Measurements from ENCODE around the gene DDX50.
"Not testable (repeated sequence)": the region's sequence is repeated elsewhere in the genome, so short reads cannot be mapped to it uniquely, and the experiment has no call there.

DDX50 gene

DNA sequence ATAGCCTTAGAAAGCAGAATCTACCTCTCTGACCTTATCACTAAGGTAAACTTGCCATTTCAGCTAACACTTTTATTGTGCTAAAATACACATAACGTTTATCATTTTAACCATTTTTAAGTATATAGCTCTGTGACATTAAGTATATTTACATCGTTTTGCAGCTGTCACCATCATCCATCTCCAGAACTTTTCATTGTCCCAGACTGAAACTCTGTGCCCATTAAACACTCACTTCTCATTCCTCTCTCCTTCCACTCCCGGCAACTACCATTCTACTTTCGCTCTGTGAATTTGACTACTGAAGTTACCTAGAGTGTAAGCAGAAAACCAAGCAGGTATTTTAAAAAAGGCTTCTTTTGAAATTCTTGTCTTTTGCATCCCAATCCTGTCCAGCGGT, 1.3 kb downstream of the DDX50 start:
- no peak for DNase-seq

DNA sequence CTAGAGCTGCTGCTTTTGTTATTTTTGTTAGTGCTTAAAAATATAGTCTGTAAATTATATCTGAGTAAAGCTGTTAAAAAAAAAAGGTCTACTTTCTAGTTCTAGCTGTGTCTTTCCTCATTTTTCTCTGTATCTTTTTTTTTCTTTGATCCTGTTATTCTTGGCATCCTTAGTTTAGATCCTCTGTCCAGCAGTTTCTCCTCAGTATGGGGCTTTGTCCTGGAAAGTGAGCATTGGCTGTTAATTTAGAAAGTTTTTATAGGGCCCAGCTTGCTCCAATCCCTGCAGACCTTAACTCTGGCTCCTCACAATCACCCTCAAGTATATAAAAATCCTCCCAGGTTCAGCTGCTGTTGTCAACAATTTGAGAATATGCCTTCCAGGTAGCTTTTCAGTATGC, 23.5 kb downstream of the DDX50 start:
- no peak for DNase-seq

DNA sequence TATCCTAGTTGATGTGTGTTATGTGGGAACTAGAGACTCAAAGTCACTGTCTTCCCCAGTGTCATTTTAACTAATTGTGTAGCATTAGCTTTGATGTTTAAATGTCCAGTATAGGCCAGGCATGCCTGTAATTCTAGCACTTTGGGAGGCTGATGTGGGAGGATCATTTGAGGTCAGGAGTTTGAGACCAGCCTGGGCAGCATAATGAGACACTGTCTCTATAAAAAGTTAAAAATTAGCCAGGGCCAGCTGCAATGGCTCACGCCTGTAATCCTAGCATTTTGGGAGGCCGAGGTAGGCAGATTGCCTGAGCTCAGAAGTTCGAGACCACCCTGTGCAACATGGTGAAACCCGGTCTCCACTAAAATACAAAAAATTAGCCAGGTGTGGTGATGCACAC, 24.4 kb downstream of the DDX50 start:
- DNase-seq, result no peak

DNA sequence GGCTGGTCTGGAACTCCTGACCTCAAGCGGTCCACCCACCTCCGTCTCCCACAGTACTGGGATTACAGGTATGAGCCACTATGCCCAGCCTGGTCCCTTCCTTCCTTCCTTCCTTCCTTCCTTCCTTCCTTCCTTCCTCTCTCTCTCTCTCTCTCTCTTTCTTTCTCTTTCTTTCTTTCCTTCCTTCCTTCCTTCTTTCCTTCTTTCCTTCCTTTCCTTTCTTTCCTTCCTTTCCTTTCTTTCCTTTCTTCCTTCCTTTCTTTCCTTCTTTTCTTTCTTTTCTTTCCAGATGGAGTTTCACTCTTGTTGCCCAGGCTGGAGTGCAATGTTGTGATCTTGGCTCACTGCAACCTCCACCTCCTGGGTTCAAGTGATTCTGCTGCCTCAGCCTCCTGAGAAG, 28.0 kb downstream of the DDX50 start:
- not testable (repeated sequence) for DNase-seq

DNA sequence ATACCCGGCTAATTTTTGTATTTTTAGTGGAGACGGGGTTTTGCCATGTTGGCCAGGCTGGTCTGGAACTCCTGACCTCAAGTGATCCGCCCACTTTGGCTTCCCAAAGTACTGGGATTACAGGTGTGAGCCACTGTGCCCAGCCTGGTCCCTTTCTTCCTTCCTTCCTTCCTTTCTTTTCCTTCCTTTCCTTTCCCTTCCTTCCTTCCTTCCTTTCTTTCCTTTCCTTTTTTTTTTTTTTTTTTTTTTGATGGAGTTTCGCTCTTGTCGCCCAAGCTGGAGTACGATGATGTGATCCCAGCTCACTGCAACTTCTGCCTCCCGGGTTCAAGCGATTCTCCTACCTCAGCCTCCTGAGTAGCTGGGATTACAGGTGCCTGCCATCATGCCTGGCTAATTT, 28.8 kb downstream of the DDX50 start:
- not testable (repeated sequence) for DNase-seq

DNA sequence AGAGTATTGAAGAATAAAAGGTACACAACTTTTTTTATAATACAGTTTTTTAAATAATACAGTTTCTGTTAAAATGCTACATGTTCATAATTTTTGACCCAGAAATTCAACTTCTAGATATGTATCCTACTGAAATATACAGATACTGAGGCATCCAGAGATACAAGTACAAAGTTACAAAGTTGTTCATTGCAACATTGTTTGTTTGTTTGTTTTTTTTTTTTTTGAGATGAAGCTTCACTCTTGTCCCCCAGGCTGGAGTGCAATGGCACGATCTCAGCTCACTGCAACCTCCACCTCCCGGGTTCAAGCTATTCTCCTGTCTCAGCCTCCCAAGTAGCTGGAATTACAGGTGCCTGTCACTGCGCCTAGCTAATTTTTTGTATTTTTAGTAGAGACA, 31.7 kb downstream of the DDX50 start:
- DNase-seq, result not testable (repeated sequence)

DNA sequence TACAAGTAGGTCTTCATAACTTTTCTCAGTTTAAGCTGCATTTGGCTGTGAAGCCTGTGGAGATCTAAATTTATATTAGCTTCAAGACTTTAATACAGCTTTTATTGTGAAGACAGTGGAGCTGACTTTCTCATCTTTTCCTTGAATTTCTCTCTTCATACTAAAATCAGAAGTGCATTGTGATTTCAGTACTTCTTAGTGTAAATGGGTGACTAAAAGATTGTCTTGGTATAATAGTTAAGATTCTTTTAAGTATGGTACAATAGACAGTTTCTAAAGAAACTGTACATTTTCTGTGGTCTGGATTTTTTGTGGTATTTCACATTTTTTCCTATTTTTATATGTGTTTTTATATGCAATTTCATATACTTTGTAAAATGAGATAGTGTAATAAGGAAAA, 33.9 kb downstream of the DDX50 start:
- no peak for DNase-seq

DNA sequence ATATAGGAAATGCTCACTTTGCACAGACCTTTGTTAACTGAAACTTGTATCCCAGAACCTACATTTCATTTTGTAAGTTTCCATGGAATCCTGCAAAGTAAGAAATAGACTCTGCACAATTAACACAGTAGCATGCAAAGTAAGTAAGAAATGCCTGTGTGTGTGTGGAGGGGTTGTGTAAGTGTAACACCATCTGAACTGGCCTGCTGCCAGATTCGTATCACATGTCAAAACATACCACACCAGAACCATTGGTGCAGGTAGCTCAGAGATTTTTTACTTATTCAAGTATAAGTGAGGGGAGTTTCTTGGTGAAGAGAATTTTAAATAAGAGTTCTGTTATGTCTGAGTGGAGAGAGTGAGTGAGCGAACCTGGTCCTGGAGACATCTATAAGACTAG, 37.0 kb downstream of the DDX50 start:
- no peak for DNase-seq

DNA sequence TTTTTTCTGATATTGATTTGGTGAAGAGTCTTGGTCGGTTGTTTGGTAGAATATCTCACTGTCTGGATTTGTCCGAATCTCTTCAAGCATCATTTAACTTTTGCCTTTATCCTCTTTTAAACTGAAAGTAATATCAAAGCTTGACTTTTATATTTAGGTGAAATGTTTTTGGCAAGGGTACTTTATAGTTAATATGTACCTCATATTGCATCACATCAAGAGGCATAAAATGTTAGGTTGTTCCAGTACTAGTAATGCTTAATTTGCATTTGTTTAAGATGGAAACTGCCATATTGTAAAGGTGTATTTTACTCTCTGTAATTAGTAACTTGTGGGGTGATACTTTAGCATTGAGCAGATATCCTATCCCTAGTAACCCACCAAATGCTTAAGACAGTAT, 37.8 kb downstream of the DDX50 start:
- DNase-seq, result no peak

DNA sequence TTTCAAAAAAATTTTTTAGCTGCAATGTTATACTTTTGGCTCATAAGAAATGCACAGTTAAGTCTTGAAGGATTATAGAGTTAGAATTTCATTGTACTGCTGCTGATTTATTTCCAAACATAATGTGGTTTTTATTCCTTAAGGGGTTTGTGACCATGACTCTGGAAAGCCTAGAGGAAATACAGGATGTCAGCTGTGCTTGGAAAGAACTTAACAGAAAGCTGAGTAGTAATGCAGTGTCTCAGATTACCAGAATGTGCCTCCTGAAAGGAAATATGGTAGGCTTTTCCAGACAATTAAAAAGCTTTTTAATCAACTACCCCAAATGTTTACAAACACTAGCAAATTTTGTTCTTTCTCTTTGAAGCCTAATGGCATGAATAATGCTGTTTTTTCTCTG, 39.8 kb downstream of the DDX50 start:
- not testable (repeated sequence) for DNase-seq

DNA sequence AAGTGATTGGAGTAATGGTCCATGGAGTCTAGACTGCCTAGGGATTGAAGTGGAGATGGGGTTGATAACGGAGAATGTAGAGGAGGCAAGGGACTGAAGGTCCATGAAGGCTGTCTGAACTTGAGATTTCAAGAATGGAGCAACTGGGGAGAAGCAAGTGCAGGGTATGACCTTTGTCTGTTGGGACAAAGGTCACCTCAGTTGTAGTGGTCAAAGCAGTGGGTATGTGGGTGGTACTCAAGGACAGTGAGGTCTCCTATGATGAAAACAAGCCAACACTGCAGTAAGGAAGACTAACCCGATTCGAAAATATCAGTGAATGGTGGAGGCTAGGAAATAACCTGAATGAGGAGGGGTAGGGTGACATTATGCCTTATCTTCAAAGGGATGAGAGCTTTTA, 49.5 kb downstream of the DDX50 start:
- DNase-seq, result no peak

DNA sequence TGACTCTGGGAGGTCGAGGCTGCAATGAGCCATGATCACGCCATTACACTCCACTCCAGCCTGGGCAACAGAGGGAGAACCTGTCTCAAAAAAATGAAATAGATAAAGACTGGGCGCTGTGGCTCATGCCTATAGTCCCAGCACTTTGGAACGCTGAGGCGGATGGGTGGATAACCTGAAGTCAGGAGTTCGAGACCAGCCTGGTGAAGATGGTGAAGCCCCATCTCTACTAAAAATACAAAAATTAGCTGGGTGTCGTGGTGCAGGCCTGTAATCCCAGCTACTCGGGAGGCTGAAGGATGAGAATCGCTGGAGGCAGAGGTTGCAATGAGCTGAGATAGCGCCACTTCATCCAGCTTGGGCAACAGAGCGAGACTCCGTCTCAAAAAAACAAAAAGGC, 53.8 kb downstream of the DDX50 start:
- DNase-seq, result no peak

DNA sequence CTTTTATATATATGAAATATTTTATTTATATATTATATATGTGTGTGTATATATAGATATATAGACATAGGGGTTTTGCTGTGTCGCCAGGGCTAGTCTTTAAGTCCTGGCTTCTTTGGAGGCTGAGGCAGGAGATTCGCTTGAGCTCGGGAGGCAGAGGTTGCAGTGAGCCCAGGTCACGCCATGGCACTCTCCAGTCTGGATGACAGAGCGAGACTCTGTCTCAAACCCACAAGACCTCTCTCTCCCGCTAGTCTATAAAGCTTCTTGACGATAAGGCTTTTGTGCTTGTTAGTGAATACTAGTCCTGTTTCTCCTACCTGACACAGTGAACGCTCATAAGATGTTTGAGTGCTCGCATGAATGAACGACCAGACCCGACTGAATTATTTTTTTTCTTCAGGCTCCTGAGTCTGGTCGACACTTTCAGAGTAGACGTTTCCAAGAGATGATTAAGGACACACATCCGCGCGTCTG, 54.3 kb downstream of the DDX50 start:
- no peak for DNase-seq

DNA sequence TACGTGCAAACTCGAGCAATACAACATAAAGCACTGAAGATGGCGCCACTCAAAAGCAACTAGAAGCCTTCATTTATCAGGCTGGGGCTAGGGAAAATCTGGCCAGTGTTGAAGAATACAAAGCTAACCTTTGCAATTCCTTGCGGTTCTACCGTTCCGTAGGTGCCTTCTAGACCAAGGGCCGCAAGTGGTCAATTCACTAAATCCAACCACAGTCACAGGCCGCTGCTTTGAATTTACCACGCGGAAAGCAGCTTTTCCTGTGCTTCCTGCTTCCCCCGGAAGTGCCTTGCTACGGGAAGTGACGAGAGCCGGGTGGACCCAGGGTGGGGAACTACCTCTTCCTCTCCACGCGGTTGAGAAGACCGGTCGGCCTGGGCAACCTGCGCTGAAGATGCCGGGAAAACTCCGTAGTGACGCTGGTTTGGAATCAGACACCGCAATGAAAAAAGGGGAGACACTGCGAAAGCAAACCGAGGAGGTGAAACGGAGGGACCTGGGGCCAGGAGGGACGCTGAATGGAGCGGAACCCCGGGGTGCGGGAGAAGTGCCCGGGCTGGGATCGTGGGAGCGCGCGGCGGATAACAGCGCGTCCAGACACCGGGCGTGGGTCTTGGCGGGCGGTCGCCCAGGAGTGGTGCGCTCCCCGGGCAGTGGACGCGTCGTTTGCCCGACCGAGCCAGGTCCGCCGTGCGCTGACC, 54.9 kb downstream of the DDX50 start, which contains the start of gene DDX21:
Gene DDX21 (plus strand): TSS at position 339 of the 701 bp plus-strand sequence. CDS start 56 bp downstream, at position 395.
- DNase-seq, result peak; percentile 88

DNA sequence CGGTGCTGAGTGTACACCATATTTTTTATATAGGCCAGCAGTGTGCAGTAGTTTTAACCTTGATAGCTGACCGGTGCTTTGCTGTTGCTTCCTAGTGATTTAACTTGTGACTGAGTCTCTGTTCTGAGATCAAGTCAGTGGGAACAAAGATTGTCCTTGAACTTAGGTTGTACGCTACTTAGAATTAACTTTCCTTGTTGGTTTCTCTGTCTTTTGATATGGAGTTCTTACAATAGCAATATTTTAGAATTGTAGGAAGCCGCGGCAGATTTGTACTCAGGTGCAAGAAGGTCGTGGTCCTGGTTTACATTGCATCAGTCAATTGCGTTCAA, 56.1 kb downstream of the DDX50 start:
- no peak for DNase-seq

DNA sequence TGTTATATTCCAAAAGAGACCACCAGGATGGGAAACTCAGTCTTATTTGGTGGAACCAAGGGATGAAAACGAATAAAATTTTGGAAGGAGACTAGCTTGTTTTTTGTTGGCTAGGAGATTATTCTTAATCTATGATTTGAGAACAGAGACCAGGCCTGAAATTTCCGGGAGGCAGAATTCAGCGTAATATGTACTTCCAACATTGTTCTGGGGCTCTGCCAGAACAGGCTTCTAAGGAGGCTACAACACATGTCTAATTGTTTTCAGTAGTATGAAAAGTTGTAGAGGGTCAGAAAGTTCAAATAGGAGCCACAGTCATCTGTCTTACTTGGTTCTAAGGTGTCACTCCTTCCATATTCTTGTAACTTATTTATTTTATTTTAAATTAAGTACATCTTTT, 56.5 kb downstream of the DDX50 start:
- DNase-seq, result no peak

DNA sequence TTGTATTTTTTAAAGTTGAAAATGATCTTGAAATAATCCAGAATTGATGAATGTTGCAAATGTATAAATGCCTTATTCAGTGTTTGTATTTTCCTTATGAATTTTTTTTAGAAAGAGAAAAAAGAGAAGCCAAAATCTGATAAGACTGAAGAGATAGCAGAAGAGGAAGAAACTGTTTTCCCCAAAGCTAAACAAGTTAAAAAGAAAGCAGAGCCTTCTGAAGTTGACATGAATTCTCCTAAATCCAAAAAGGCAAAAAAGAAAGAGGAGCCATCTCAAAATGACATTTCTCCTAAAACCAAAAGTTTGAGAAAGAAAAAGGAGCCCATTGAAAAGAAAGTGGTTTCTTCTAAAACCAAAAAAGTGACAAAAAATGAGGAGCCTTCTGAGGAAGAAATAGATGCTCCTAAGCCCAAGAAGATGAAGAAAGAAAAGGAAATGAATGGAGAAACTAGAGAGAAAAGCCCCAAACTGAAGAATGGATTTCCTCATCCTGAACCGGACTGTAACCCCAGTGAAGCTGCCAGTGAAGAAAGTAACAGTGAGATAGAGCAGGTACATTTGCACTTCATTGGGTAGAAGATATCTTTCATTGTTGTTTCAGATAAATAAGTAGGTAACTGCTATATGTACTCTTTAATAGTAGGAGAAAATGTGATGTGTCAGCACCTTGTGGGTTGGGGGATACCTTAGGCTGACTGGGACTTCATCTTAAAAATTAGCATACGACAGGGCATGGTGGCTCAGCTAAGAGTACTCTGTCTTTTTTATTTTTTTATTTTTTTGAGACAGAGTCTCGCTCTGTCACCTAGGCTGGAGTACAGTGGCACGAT, 58.8 kb downstream of the DDX50 start:
- DNase-seq, result no peak

DNA sequence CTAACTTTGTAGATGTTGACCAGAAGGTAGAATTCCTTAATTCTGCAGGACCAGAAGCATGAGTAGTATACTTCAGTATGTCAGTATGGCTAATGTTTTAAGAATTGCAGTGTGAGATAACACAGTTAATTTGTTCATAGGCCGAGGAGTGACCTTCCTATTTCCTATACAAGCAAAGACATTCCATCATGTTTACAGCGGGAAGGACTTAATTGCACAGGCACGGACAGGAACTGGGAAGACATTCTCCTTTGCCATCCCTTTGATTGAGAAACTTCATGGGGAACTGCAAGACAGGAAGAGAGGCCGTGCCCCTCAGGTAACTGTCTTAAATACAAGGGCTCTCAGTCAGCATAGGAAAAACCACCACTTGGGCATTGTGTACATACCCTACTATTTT, 62.0 kb downstream of the DDX50 start:
- no peak for DNase-seq

DNA sequence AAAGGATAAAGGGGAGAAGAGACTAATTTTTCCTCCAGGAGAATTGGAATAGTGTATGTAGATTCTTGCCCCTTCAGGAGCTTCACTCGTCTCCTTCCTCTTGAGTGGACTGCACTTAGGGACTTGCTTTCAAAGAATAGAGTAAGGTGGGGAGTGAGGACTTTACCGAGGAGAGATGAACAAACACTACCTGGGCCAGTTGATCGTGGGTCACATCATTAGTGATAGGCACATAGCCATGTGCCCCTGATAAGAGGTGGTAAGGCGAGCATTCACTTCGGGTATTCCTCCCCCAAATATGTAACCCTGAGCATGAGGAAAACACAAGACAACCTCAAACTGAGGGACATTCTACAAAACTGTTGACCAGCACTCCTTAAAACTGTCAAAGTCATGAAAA, 72.9 kb downstream of the DDX50 start:
- no peak for DNase-seq

DNA sequence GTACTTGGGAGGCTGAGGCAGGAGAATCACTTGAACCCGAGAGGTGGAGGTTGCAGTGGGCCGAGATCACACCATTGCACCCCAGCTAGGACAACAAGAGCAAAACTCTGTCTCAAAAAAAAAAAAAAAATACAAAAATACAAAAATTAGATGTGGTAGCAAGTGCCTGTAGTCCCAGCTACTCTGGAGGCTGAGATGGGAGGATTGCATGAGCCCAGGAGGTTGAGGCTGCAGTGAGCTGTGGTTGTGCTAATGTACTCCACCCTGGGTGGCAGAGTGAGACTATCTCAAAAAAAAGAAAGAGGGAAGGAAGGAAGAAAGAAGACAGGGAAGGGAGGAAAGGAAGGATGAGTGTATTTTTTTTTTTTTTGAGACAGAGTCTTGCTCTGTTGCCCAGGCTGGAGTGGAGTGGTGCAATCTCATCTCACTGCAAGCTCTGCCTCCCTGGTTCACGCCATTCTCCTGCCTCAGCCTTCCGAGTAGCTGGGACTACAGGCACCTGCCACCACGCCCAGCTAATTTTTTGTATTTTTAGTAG, 74.9 kb downstream of the DDX50 start:
- not testable (repeated sequence) for DNase-seq

DNA sequence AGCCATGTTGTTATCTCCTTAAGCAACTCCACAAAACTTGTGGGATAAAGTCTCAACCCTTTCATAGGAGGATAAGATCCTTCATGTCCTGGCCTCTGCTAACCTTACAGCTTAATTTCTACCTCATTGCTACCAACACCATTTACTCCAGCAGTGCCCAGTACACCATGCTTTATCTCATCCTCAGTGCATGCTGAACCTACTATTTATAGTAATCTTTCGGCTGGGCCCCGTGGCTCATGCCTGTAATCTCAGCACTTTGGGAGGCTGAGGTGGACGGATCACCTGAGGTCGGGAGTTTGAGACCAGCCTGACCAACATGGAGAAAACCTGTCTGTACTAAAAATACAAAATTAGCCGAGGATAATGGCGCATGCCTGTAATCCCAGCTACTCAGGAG, 78.6 kb downstream of the DDX50 start:
- DNase-seq, result not testable (repeated sequence)

DNA sequence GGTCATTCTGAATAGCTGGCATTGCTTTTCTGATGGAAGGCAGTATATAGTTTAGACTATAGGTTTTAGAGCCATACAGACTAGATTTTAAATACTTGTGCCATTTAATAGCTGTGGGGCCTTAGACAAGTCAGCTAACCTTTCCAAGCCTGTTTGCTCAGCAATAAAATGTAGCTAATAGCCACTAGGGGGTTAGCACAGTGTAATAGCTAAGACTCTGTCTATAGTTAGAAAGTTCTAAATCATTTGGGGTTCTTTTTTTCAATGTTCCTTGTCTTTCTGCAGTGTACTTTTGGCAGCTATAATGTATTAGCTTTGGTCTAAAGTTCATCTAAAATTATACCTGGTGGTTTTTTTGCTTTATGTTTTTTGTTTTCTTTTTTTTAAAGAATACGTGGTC, 80.0 kb downstream of the DDX50 start:
- DNase-seq, result no peak

DNA sequence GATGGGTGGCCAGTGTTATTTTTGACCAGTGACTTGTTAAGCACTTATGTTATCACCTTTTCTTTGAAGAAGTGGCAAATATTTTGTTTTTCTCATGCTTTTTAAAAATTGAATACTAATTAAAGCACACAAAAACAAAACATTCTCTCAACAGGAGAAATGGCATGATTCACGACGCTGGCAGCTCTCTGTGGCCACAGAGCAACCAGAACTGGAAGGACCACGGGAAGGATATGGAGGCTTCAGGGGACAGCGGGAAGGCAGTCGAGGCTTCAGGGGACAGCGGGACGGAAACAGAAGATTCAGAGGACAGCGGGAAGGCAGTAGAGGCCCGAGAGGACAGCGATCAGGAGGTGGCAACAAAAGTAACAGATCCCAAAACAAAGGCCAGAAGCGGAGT, 81.3 kb downstream of the DDX50 start:
- DNase-seq, result no peak

DNA sequence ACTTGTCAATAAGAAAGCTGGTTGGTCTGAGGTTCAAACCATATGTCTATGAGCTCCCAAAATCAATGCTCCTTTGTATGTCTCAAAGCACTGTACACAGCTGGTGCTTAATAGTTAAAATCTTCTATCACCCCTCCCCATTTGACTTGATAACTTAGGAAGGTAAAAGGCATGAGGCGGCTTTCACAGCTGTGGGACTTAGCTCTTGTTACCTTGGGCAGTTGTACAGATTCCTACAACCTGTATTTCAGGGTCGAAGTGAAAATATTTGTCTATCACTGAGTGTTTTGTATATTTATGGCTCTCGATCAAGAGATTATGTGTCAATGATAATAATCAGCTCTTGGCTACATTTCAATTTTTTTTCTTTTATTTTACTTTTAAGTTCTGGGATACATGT, 86.5 kb downstream of the DDX50 start:
- no peak for DNase-seq
